Activated CD4-positive, alpha-beta T cell treated with anti-CD3 and anti-CD28 coated beads, Interleukin-10, Interleukin-2, amounts not matched to agents 100 ng/mL and 50 ng/mL, durations not matched to agents 16 hours and 8 hours (primary cell): ENCODE results near the gene RPL41.
A peak's percentile ranks its signal among the peaks of the same experiment; 100 is the strongest.

ENCODE experiments used
- DNase-seq: peaks from one replicate; pipeline ENCODE4 v3.0.0-alpha.2; 2020

RPL41 gene

GRCh38 chr12:56128670-56129205 lies 12.3 kb downstream of the RPL41 start:
- no peak for DNase-seq

GRCh38 chr12:56129206-56129941 lies 12.9 kb downstream of the RPL41 start:
- peak; percentile 86 for DNase-seq

GRCh38 chr12:56129942-56130495 lies 13.6 kb downstream of the RPL41 start:
- no peak for DNase-seq

- no peak for DNase-seq
Measured at GRCh38 chr12:56130876-56131275, 14.4 kb downstream of the RPL41 start.

DNA sequence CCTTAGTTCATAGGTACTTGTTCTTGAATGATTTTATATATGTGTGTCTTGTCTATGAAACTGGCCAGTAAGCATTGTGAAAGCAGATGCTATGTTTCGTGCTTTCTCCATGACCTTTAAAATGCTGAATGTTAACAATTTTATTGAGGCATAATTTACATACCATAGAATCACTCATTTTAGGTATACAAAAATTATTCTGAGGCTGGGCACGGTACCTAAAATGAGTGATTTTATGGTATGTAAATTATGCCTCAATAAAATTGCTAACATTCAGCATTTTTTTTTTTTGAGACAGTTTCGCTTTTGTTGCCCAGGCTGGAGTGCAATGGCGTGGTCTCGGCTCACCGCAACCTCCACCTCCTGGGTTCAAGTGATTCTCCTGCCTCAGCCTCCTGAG lies 18.5 kb downstream of the RPL41 start:
- no peak for DNase-seq

GRCh38 chr12:56137853-56138571 lies 21.6 kb downstream of the RPL41 start:
- DNase-seq: no peak

- DNase-seq: no peak
Measured at GRCh38 chr12:56141946-56142784, 25.7 kb downstream of the RPL41 start.

- DNase-seq: no peak
Measured at GRCh38 chr12:56143217-56143616, 26.8 kb downstream of the RPL41 start.

DNA sequence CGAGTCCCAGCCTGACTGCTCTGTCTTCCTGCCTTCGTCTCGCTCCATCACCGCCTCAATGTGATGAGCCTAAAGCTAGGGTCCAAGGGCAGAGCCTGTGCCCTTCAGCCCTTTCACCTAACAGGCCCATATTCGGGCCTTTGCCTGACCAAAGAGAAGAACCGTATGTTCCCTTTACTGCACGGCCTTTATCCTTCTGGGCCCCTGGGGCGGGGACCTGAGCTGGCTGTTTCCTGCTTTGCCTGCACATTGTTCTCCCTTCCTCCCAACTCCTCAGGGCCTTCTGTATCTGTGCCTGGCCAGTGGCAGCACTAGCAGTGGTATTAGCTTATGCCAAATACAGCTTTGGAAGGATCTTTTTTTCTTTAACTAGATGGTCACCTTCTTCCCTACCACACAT lies 27.4 kb downstream of the RPL41 start:
- DNase-seq: no peak

GRCh38 chr12:56145217-56145616 lies 28.8 kb downstream of the RPL41 start:
- no peak for DNase-seq

DNA sequence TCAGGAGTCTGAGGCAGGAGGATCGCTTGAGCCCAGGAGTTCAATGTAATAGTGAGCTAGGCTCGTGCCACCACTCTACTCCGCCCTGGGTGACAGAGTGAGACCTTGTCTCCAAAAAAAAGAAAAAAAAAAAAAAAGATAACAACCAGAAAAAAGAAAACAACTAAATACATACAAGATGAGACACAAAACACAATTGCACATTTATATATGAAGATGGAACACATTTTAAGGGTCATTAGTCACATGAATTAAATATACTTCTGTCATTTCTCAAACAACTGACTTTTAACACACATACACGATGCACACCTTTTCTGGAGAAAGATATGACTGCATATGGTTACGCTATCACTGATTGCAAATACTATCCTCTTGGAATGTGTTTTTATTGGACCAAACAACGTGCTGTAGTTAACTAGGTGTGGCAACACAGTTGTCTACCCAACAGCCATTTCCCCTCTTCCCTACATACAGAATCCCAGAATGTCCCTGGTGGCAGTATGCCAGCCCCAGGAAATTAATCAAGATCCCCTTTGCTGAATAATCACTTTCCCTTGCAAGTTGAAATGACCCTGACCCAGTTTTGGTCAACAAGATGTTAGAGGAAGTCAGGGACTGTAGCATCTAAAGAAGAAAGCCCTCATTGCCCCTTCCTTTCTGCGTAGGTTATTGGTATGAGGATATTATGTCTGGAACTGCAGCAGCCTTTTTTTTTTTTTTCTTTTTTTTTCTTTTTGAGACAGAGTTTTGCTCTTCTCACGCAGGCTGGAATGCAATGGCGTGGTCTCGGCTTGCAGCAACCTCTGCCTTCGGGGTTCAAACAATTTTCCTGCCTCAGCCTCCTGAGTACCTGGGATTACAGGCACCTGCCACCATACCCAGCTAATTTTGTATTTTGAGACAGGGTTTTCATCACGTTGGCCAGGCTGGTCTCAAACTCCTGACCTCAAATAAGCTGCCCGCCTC lies 30.3 kb downstream of the RPL41 start:
- DNase-seq: no peak

DNA sequence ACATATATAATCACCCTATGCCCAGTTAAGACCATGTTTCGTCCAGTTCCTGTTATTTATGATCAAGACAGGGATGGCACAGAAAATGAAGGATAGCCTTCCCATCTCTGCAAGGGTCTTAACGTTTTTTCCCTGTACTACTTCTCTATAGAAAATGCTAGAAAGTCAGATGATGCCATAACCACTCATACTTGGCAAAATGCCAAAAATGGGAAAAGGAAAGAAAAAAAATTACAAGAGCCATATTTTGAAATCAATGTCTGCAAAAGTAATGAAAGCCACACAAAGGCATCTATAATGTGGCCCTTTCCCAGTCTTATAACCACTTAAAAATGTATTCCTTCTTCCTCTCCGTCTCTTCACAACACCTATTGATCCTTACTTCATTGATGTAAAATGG lies 34.1 kb downstream of the RPL41 start:
- DNase-seq: no peak

GRCh38 chr12:56151672-56152131 lies 35.3 kb downstream of the RPL41 start:
- peak; percentile 81 for DNase-seq

- DNase-seq: peak; percentile 97
Measured at GRCh38 chr12:56152132-56152755, 35.8 kb downstream of the RPL41 start, which contains the start of gene MYL6B. Gene MYL6B, plus strand, starts transcription at chr12:56152587. Its CDS starts 1,332 bp downstream, at chr12:56153919.

- DNase-seq: no peak
Measured at GRCh38 chr12:56152756-56153677, 36.6 kb downstream of the RPL41 start.

DNA sequence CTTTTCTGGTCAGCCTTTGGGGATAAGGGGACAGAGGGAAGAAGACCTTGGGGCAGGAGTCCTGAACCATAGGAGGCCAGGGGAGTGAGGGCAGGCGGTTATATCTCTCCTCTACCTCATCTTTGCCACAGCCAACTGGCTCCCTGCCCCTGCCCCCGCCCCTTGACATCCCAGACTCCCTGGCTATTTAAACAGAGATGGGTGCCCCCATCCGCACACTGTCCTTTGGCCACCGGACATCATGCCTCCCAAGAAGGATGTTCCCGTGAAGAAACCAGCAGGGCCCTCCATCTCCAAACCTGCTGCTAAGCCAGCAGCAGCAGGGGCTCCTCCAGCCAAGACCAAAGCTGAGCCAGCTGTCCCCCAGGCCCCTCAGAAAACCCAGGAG lies 37.2 kb downstream of the RPL41 start:
- no peak for DNase-seq

- DNase-seq: no peak
Measured at GRCh38 chr12:56154246-56154771, 37.9 kb downstream of the RPL41 start.

- DNase-seq: no peak
Measured at GRCh38 chr12:56154818-56155217, 38.4 kb downstream of the RPL41 start.

GRCh38 chr12:56155256-56155845 lies 38.9 kb downstream of the RPL41 start:
- DNase-seq: no peak
